Stromal cell of bone marrow (primary cell): ENCODE measurements around the gene COPS7B.
"Not testable (repeated sequence)": the region's sequence is repeated elsewhere in the genome, so short reads cannot be mapped to it uniquely, and the experiment has no call there.

Experiments
- DNase-seq: peaks from one replicate; pipeline ENCODE4 v3.0.0-alpha.2; 2012; ENCODE audit warnings: low read depth

Gene COPS7B

GRCh38 chr2:231786177-231786916 is at the start of gene COPS7B:
COPS7B (plus strand) TSS chr2:231786445; CDS start chr2:231788571, 2,126 bp downstream.
- peak; percentile 46 for DNase-seq

GRCh38 chr2:231737761-231738160 is 48.5 kb upstream of the COPS7B start:
- no peak for DNase-seq

GRCh38 chr2:231743376-231744116 is 42.7 kb upstream of the COPS7B start:
- no peak for DNase-seq

- DNase-seq, result no peak
Observed at GRCh38 chr2:231745303-231746038, 40.8 kb upstream of the COPS7B start.

GRCh38 chr2:231748153-231748896 is 37.9 kb upstream of the COPS7B start:
- DNase-seq, result not testable (repeated sequence)

GRCh38 chr2:231749016-231749415 is 37.2 kb upstream of the COPS7B start:
- DNase-seq, result not testable (repeated sequence)

- DNase-seq, result no peak
Observed at GRCh38 chr2:231751042-231751815, 35.0 kb upstream of the COPS7B start.

GRCh38 chr2:231752061-231752460 is 34.2 kb upstream of the COPS7B start:
- no peak for DNase-seq

- DNase-seq, result no peak
Observed at GRCh38 chr2:231761735-231762134, 24.5 kb upstream of the COPS7B start.

- DNase-seq, result no peak
Observed at GRCh38 chr2:231764124-231764523, 22.1 kb upstream of the COPS7B start.

GRCh38 chr2:231764760-231765159 is 21.5 kb upstream of the COPS7B start:
- no peak for DNase-seq

GRCh38 chr2:231765496-231765929 is 20.7 kb upstream of the COPS7B start:
- no peak for DNase-seq

GRCh38 chr2:231769170-231770136 is 16.8 kb upstream of the COPS7B start:
- no peak for DNase-seq

- DNase-seq, result no peak
Observed at GRCh38 chr2:231780123-231780908, 5.9 kb upstream of the COPS7B start.

GRCh38 chr2:231780909-231781797 is 5.1 kb upstream of the COPS7B start, which contains the start of gene PDE6D:
PDE6D (minus strand) TSS chr2:231781282; CDS start chr2:231781114, 168 bp downstream.
- DNase-seq, result peak; percentile 98

GRCh38 chr2:231781798-231782726 is 4.2 kb upstream of the COPS7B start:
- peak; percentile 40 for DNase-seq

- no peak for DNase-seq
Observed at GRCh38 chr2:231785413-231785812, 832 bp upstream of the COPS7B start.
